Hepatocyte (in vitro differentiated cells): Measurements from ENCODE around the gene RPL18. TPM values are rescaled to one million over a fixed set of nuclear protein-coding genes. Genes with fewer than 3 reads are reported as not detected.
A peak's percentile ranks its signal among the peaks of the same experiment; 100 is the strongest.

ENCODE experiments used
- DNase-seq: peaks from one replicate; pipeline ENCODE4 v3.0.0-alpha.2; 2016; ENCODE audit warnings: low spot score
- H2AFZ ChIP-seq: fragments of 200-600 bp; sonication (generic); 2 replicates; pipeline ENCODE4 v1.6.0; 2016; ENCODE audit warnings: antibody characterized with exemption, mild to moderate bottlenecking
- H3K27ac ChIP-seq: fragments of 200-600 bp; sonication (generic); 2 replicates; pipeline ENCODE4 v1.5.1; 2016; ENCODE audit warnings: mild to moderate bottlenecking
- H3K27me3 ChIP-seq: fragments of 200-600 bp; sonication (generic); 2 replicates; pipeline ENCODE4 v1.6.1; 2016
- H3K36me3 ChIP-seq: fragments of 200-600 bp; sonication (generic); replicated peaks from 2 replicates; pipeline ENCODE4 v1.5.1; 2016; ENCODE audit warnings: low read depth; ENCODE audit not compliant: insufficient read depth
- H3K4me1 ChIP-seq: fragments of 200-600 bp; sonication (generic); 2 replicates; pipeline ENCODE4 v1.5.1; 2016; ENCODE audit warnings: mild to moderate bottlenecking, moderate library complexity; ENCODE audit not compliant: insufficient read depth
- H3K4me2 ChIP-seq: fragments of 200-600 bp; sonication (generic); 2 replicates; pipeline ENCODE4 v1.6.0; 2016
- H3K4me3 ChIP-seq: fragments of 200-600 bp; sonication (generic); 2 replicates; pipeline ENCODE4 v1.5.1; 2016; ENCODE audit warnings: mild to moderate bottlenecking
- H3K79me2 ChIP-seq: fragments of 200-600 bp; sonication (generic); 2 replicates; pipeline ENCODE4 v1.6.0; 2017; ENCODE audit warnings: mild to moderate bottlenecking
- H3K9me2 ChIP-seq: fragments of 200-600 bp; sonication (generic); replicated peaks from 2 replicates; pipeline ENCODE4 v1.6.0; 2017; ENCODE audit warnings: mild to moderate bottlenecking; ENCODE audit not compliant: insufficient read depth
- H3K9me3 ChIP-seq: fragments of 200-600 bp; sonication (generic); 2 replicates; pipeline ENCODE4 v1.5.1; 2016; ENCODE audit warnings: low read depth, mild to moderate bottlenecking
- H4K20me1 ChIP-seq: fragments of 200-600 bp; sonication (generic); 2 replicates; pipeline ENCODE4 v1.6.0; 2016; ENCODE audit warnings: mild to moderate bottlenecking; ENCODE audit not compliant: insufficient read depth, poor library complexity, severe bottlenecking
- EZH2 ChIP-seq: fragments of 200-600 bp; sonication (generic); IDR thresholded peaks from 2 replicates; pipeline ENCODE4 v1.6.1; 2016; ENCODE audit warnings: antibody characterized with exemption, mild to moderate bottlenecking, borderline replicate concordance
- EZH2phosphoT487 ChIP-seq: fragments of 200-600 bp; sonication (generic); IDR thresholded peaks from one replicate; pipeline ENCODE4 v1.6.1; 2018; ENCODE audit warnings: antibody characterized with exemption, mild to moderate bottlenecking, low read depth, moderate library complexity; ENCODE audit not compliant: unreplicated experiment, severe bottlenecking
- WGBS: methylation state at CpG from one replicate; pipeline ENCODE4 v1.1.6; 2016; ENCODE audit warnings: low lambda C conversion rate; ENCODE audit errors: missing lambda C conversion rate; 5-methylcytosine and 5-hydroxymethylcytosine counted together
- polyA plus RNA-seq: library from polyadenylated mRNA; unstranded; fragments of >200 nt; fragmentation: Nextera tagmentation; extraction: Ambion mirVana; gene quantifications from 2 replicates; pipeline ENCODE4 v1.2.1, GENCODE V29; 2016
- total RNA-seq: library from RNA; depleted of rRNA; stranded (reverse); fragments of >200 nt; gene quantifications from 2 replicates; pipeline ENCODE4 v1.2.3, GENCODE V29; 2014
- TF ChIP-seq, protein P1 (sequence below): fragments of 200-600 bp; sonication (generic); IDR thresholded peaks from 2 replicates; pipeline ENCODE4 v1.5.1; 2016; ENCODE audit warnings: antibody characterized with exemption, mild to moderate bottlenecking; ENCODE audit not compliant: poor library complexity

The RPL18 gene
- total and polyA plus RNA-seq, 2 experiments from 2014 or later: 623 to 1,372 TPM

DNA sequence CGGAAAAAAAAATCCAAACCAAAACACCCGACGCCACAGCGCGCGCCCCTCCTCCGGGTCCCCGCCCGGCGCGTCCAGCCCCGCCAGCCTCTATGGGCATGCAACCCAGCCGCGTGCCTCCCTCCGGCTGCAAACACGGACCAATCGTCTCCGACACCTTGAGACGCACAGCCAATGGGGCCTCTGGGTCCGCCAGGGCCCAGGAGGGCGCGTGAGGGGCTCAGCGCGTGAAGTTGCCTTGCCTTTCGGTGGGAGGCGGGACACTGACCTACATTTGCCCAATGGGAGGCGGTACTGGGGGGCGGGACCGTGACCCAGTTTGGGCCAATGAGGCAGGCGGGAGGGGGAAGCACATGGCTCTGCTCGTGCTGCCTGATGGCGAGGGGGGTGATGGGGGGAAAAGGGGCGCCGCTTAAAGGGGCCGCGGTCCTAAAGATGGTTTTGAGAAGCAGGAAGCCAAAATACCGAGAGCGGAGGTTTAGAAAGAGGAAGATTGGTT lies 18.5 kb upstream of the RPL18 start:
- under 1% methylated on average over 30 of the region's 38 CpGs for WGBS
- Histone ChIP-seq H3K9me3 (no peaks in the 10 kb centered on the region), H3K9me2 (no peaks in the 10 kb centered on the region), H3K27ac (peak overlapping the region; percentile 96), H3K79me2 (peaks cover 5% of the 10 kb centered on the region), H3K4me3 (no peak overlapping the region), H3K36me3 (no peaks in the 10 kb centered on the region), H4K20me1 (no peaks in the 10 kb centered on the region), H2AFZ (peak overlapping the region; percentile 43), H3K4me2 (peak overlapping the region; percentile 76), H3K4me1 (peaks cover 20% of the 10 kb centered on the region), H3K27me3 (no peaks in the 10 kb centered on the region)
- DNase-seq: peak; percentile 99
- TF ChIP-seq, protein P1, sequence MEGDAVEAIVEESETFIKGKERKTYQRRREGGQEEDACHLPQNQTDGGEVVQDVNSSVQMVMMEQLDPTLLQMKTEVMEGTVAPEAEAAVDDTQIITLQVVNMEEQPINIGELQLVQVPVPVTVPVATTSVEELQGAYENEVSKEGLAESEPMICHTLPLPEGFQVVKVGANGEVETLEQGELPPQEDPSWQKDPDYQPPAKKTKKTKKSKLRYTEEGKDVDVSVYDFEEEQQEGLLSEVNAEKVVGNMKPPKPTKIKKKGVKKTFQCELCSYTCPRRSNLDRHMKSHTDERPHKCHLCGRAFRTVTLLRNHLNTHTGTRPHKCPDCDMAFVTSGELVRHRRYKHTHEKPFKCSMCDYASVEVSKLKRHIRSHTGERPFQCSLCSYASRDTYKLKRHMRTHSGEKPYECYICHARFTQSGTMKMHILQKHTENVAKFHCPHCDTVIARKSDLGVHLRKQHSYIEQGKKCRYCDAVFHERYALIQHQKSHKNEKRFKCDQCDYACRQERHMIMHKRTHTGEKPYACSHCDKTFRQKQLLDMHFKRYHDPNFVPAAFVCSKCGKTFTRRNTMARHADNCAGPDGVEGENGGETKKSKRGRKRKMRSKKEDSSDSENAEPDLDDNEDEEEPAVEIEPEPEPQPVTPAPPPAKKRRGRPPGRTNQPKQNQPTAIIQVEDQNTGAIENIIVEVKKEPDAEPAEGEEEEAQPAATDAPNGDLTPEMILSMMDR: no peak
- TF ChIP-seq EZH2phosphoT487 (no peak), EZH2 (no peak)

DNA sequence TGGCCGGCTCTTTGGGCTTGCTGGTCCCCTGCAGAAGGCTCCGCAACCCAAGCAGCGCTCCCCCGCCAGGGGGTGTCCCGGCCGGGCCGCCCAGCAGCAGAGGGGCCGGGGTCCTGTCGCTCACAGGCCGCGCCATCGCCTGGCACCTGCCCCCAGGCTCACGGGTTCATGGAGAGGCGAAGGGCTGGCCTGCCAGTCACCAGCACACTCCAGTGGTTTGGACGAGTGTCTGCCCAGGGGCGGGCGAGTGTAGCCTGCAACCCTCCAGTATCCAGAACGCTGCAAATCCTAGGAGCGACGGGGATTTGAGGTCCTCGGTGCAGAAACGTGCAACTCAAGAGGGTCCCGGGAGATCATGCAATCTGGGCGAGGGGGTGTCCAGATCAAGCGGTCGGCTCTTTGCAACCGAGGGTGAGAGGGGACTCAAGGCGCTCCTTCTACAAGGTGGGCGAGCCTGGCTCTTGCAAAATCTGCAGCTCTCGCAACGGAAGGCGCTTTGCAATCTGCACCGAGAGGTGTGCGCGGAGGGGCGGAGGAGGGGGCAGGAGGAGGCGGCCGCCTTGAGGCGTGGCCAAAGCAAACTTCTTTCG lies 18.0 kb upstream of the RPL18 start, which contains the start of gene DBP:
Gene DBP, minus strand, starts transcription at position 521 of the 590 bp plus-strand sequence. Its CDS starts 385 bp downstream, at position 136.
- DNase-seq: peak; percentile 67
- Histone ChIP-seq H3K4me2 (peak within 1 kb of the TSS; percentile 76), H3K27me3 (no peaks in the 10 kb centered on the region), H3K36me3 (no peaks in the 10 kb centered on the region), H3K9me3 (no peaks in the 10 kb centered on the region), H2AFZ (peak within 1 kb of the TSS; percentile 43), H3K4me1 (peaks cover 20% of the 10 kb centered on the region), H3K4me3 (peak within 1 kb of the TSS; percentile 23), H3K9me2 (no peaks in the 10 kb centered on the region), H3K27ac (peak within 1 kb of the TSS; percentile 96), H4K20me1 (no peaks in the 10 kb centered on the region), H3K79me2 (peaks cover 5% of the 10 kb centered on the region)
- TF ChIP-seq EZH2: no peak
- TF ChIP-seq, protein P1: peak; percentile 18
- 2% methylated on average over 39 of the region's 40 CpGs for WGBS

GRCh38 chr19:48635966-48636858 lies 17.2 kb upstream of the RPL18 start:
- no peaks in the 10 kb centered on the region for H3K27me3 ChIP-seq
- H3K79me2 ChIP-seq: peaks cover 5% of the 10 kb centered on the region
- no peaks in the 10 kb centered on the region for H4K20me1 ChIP-seq
- DNase-seq: peak; percentile 60
- WGBS: 8% methylated on average over 31 of the region's 35 CpGs
- peak overlapping the region; percentile 22 for H2AFZ ChIP-seq
- no peaks in the 10 kb centered on the region for H3K9me3 ChIP-seq
- H3K9me2 ChIP-seq: no peaks in the 10 kb centered on the region
- H3K27ac ChIP-seq: peak overlapping the region; percentile 78
- H3K4me2 ChIP-seq: peak overlapping the region; percentile 76
- TF ChIP-seq EZH2 (no peak), EZH2phosphoT487 (no peak)
- H3K4me1 ChIP-seq: peaks cover 21% of the 10 kb centered on the region
- H3K4me3 ChIP-seq: peak overlapping the region; percentile 43
- H3K36me3 ChIP-seq: no peaks in the 10 kb centered on the region
